Measurements from ENCODE around the gene PRPH. TPM values are rescaled to one million over a fixed set of nuclear protein-coding genes. Genes with fewer than 3 reads are reported as not detected.

Gene PRPH
- total and polyA plus RNA-seq, 2 of the 4 experiments (the other 2 are of a cell fraction), result not detected

GRCh38 chr12:49342914-49343731 lies 48.2 kb downstream of the PRPH start:
- Histone ChIP-seq H3K4me3 (ENCODE audit: insufficient read depth, low read depth, low read length) (peak overlapping the region; percentile 21; the same call in 1 of the 2 replicates), H2BK120ac (ENCODE audit: low read depth, low read length) (no peak overlapping the region), H4K91ac (ENCODE audit: insufficient read depth, low read depth, low read length) (no peak overlapping the region), H3K9me3 (ENCODE audit: control insufficient read depth, insufficient read depth, low read length) (no peaks in the 10 kb centered on the region), H3K14ac (replicated peaks; ENCODE audit: low read depth, low read length) (0 out of 2 replicates have a peak overlapping the region, but pooled peaks have one; percentile 25), H3K9ac (ENCODE audit: low read depth, low read length) (no peak overlapping the region), H2BK20ac (ENCODE audit: low read depth, low read length) (no peak overlapping the region), H3K79me1 (ENCODE audit: low read depth in 1 of 2, low read length in 2 of 2) (peaks cover 0 to 4% of the 10 kb centered on the region in 2 experiments; a peak in 1 of 4 replicates), H3K4me1 (ENCODE audit: control insufficient read depth, insufficient read depth, low read length) (peaks cover 20% of the 10 kb centered on the region), H3K4me2 (ENCODE audit: low read depth, low read length) (peak overlapping the region; percentile 72), H3K4ac (ENCODE audit: low read depth, low read length) (no peak overlapping the region), H2BK5ac (ENCODE audit: low read depth, low read length, poor library complexity, severe bottlenecking) (no peak overlapping the region), H3K23ac (ENCODE audit: low read depth, low read length) (peak overlapping the region; percentile 13; the same call in 1 of the 2 replicates), H3K56ac (ENCODE audit: extremely low read depth, insufficient read depth, low read length) (no peak overlapping the region), H4K5ac (ENCODE audit: low read depth, low read length) (no peak overlapping the region), H3K9me1 (ENCODE audit: insufficient read depth, low read length) (peaks cover 8% of the 10 kb centered on the region; the same call in 1 of the 2 replicates), H2BK15ac (ENCODE audit: low read depth, low read length) (no peak overlapping the region), H2AK5ac (ENCODE audit: low read depth, low read length) (peak overlapping the region; percentile 42; the same call in 1 of the 2 replicates), H3K27me3 (ENCODE audit: control insufficient read depth, insufficient read depth, low read length) (peaks cover 83% of the 10 kb centered on the region), H2AFZ (replicated peaks; ENCODE audit: low read length, poor library complexity) (peak overlapping the region; percentile 91), H3K36me3 (ENCODE audit: control insufficient read depth, insufficient read depth, low read length) (no peaks in the 10 kb centered on the region), H3K18ac (ENCODE audit: low read depth, low read length) (no peak overlapping the region), H2AK9ac (replicated peaks; ENCODE audit: low read depth, low read length, poor library complexity) (peak overlapping the region; percentile 67), H3K27ac (ENCODE audit: insufficient read depth, low read length) (no peak overlapping the region), H4K20me1 (ENCODE audit: insufficient read depth, low read length) (0 out of 2 replicates have a peak, but pooled peaks cover 5% of the 10 kb centered on the region), H4K8ac (ENCODE audit: low read depth in 2 of 2, low read length in 2 of 2) (no peak overlapping the region)
- intact Hi-C loops (cut with micrococcal nuclease), result no loop called here
- BruUV-seq (replicated peaks), result no TSS peak
- DNase-seq, result no peak
- TF ChIP-seq USF2 (IDR thresholded peaks at IDR 0.05; ENCODE audit: low read depth, low read length) (no peak), BHLHE40 (IDR thresholded peaks at IDR 0.05; ENCODE audit: low read depth, low read length) (peak; percentile 79), FOS (IDR thresholded peaks at IDR 0.05; ENCODE audit: low read depth, low read length) (no peak)
- CTCF ChIA-PET, result interaction anchor here (1.0 to 2.9 kb wide), 4 partner anchors 9 to 162 kb away, joined by 3 to 24 read pairs (median 5); no protein-coding TSS in a partner anchor
- ATAC-seq (ENCODE audit: low read depth), result no peak
- in situ Hi-C loops (cut with MboI; ENCODE audit: low sequenced_read_pairs), result no loop called here
- POLR2A ChIA-PET (ENCODE audit: unreplicated experiment), result no interaction called here
- dilution Hi-C loops (cut with HindIII; ENCODE audit: low sequenced_read_pairs, unreplicated experiment), result no loop called here
- 4% methylated on average over 10 of the region's 33 CpGs; no CpG with 5 or more reads in 1 of the 2 experiments for WGBS, 2 experiments (ENCODE audit: extremely low coverage in 2 of 2, insufficient read length in 1 of 2)
